MM.1S (cell line): Measurements from ENCODE around the gene MARK3.

ENCODE experiments used
- DNase-seq: peaks from one replicate; pipeline ENCODE4 v3.0.0-alpha.2; 2015
- H2AFZ ChIP-seq: fragments of 300-600 bp; sonication (generic); 2 replicates; pipeline ENCODE4 v1.6.0; 2016; ENCODE audit warnings: antibody characterized with exemption, low read length
- H3F3A ChIP-seq: fragments of 300-600 bp; sonication (generic); 2 replicates; pipeline ENCODE4 v1.6.1; 2016; ENCODE audit warnings: mild to moderate bottlenecking, antibody characterized with exemption, low read length, moderate library complexity, mixed read lengths; ENCODE audit not compliant: insufficient read depth
- H3K27ac ChIP-seq: fragments of 300-600 bp; sonication (generic); 2 replicates; pipeline ENCODE4 v1.5.1; 2016; ENCODE audit warnings: mild to moderate bottlenecking, low read length
- H3K27me3 ChIP-seq: fragments of 300-600 bp; sonication (generic); replicated peaks from 2 replicates; pipeline ENCODE4 v1.6.0; 2016; ENCODE audit warnings: low read length; ENCODE audit not compliant: insufficient read depth
- H3K36me3 ChIP-seq: fragments of 300-600 bp; sonication (generic); replicated peaks from 2 replicates; pipeline ENCODE4 v1.6.1; 2016; ENCODE audit warnings: mild to moderate bottlenecking, low read length, mixed read lengths; ENCODE audit not compliant: insufficient read depth
- H3K4me1 ChIP-seq: fragments of 300-600 bp; sonication (generic); 2 replicates; pipeline ENCODE4 v1.6.1; 2016; ENCODE audit warnings: low read length, mixed read lengths
- H3K4me2 ChIP-seq: fragments of 300-600 bp; sonication (generic); 2 replicates; pipeline ENCODE4 v1.6.0; 2016; ENCODE audit warnings: low read depth, low read length
- H3K4me3 ChIP-seq: fragments of 300-600 bp; sonication (generic); 2 replicates; pipeline ENCODE4 v1.5.1; 2016; ENCODE audit warnings: low read length, mixed read lengths
- H3K79me2 ChIP-seq: fragments of 300-600 bp; sonication (generic); 2 replicates; pipeline ENCODE4 v1.6.1; 2016; ENCODE audit warnings: mixed run types, low read length, mixed read lengths
- H3K9ac ChIP-seq: fragments of 300-600 bp; sonication (generic); 2 replicates; pipeline ENCODE4 v1.6.1; 2016; ENCODE audit warnings: low read length, mixed read lengths
- H3K9me2 ChIP-seq: fragments of 300-600 bp; sonication (generic); replicated peaks from 2 replicates; pipeline ENCODE4 v1.6.1; 2016; ENCODE audit warnings: mild to moderate bottlenecking, low read length, mixed read lengths; ENCODE audit not compliant: insufficient read depth
- H3K9me3 ChIP-seq: fragments of 300-600 bp; sonication (generic); replicated peaks from 2 replicates; pipeline ENCODE4 v1.6.1; 2016; ENCODE audit warnings: mild to moderate bottlenecking, low read length, mixed read lengths; ENCODE audit not compliant: insufficient read depth
- H4K20me1 ChIP-seq: fragments of 300-600 bp; sonication (generic); 2 replicates; pipeline ENCODE4 v1.6.1; 2016; ENCODE audit warnings: mild to moderate bottlenecking, low read length, moderate library complexity, mixed read lengths; ENCODE audit not compliant: insufficient read depth
- CTCF ChIP-seq: fragments of 300-600 bp; sonication (generic); IDR thresholded peaks from 2 replicates; pipeline ENCODE4 v1.5.1; 2016; ENCODE audit warnings: antibody characterized with exemption, low read length, mixed read lengths
- EZH2 ChIP-seq: fragments of 300-600 bp; sonication (generic); optimal IDR thresholded peaks from 2 replicates; pipeline ENCODE3; 2017; ENCODE audit warnings: low read depth, mild to moderate bottlenecking, antibody characterized with exemption, low read length, mixed read lengths
- EZH2phosphoT487 ChIP-seq: fragments of 300-600 bp; sonication (generic); IDR thresholded peaks from 2 replicates; pipeline ENCODE4 v1.6.1; 2018; ENCODE audit warnings: antibody characterized with exemption, low read length

MARK3 gene

DNA sequence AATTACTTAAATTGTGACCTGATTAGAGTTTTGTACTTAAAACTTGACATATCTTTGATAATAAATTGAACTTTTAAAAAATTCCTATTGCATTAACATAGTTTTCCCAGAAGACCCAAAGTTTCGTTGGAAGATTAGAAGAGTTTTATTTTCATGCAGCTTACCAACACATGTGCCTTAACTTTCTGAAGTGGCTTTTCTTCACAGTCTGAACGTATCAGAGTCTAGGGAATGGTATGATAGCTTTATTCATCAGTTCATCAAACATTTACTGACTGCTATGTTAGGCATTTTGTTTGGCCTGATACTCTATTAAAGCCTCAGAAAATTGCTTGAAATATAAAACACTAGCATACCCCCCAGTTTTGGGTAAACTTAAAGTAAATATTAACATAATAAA is 65.2 kb downstream of the MARK3 start:
- Histone ChIP-seq H2AFZ (no peak overlapping the region), H3K4me2 (no peak overlapping the region), H3K9me2 (no peaks in the 10 kb centered on the region), H3K27me3 (no peaks in the 10 kb centered on the region), H3K4me1 (no peaks in the 10 kb centered on the region), H3K4me3 (no peak overlapping the region), H3K9me3 (no peaks in the 10 kb centered on the region), H3K36me3 (no peaks in the 10 kb centered on the region), H3K79me2 (peaks cover 24% of the 10 kb centered on the region), H3F3A (no peaks in the 10 kb centered on the region), H3K27ac (no peak overlapping the region), H4K20me1 (no peaks in the 10 kb centered on the region), H3K9ac (no peak overlapping the region)
- TF ChIP-seq CTCF (no peak), EZH2phosphoT487 (no peak), EZH2 (no peak)
- DNase-seq, result no peak

DNA sequence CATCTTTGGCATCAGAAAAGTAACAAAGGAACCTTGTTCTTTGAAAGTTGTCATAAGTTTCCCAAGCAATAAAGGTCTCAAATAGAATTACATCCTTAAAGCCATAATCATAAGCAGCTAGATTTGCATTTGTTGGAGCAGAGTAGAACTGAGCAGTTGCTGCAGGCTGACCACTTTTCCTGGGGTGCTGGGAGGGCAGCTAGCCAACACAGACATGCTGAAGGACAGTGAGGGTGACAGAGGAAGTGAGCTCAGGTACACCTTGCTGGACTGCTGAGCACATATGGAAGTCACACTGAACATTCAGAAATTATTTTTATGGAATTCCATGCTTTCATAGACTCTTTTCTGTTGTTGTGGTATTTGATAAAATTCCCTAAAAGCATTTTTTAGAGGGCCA is 66.2 kb downstream of the MARK3 start:
- H3K79me2 ChIP-seq, result peaks cover 17% of the 10 kb centered on the region

DNA sequence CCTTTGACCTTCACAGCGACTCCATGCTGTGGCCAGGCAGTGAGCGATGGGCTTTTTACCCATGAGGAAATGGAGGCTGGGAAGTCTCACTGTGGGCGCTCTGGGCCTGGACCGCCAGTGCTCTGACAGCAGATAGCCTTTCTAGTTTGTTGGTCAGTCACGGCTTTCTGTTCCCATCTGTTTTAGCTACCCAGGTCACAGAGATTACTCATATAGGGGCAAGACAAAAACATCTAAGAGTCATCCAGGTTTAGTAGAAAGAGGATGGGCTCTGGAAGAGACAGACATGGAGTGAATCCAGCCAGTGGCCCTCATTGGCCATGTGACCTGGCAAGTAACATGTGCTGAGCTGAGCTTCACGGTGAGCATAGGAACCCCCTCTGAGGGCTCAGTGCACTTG is 68.6 kb downstream of the MARK3 start:
- no peaks in the 10 kb centered on the region for H3K9me2 ChIP-seq
- no peaks in the 10 kb centered on the region for H3K36me3 ChIP-seq
- no peaks in the 10 kb centered on the region for H4K20me1 ChIP-seq

More for the DNA sequence above, 66.2 kb downstream of the MARK3 start:
- no peaks in the 10 kb centered on the region for H4K20me1 ChIP-seq
- no peaks in the 10 kb centered on the region for H3K9me2 ChIP-seq
- H3K4me2 ChIP-seq, result no peak overlapping the region
- no peak overlapping the region for H3K27ac ChIP-seq
- no peak overlapping the region for H3K4me3 ChIP-seq
- H3F3A ChIP-seq, result no peaks in the 10 kb centered on the region
- H3K36me3 ChIP-seq, result no peaks in the 10 kb centered on the region
- H3K9ac ChIP-seq, result no peak overlapping the region
- TF ChIP-seq CTCF (no peak), EZH2phosphoT487 (no peak), EZH2 (no peak)
- no peak for DNase-seq
- no peaks in the 10 kb centered on the region for H3K27me3 ChIP-seq
- no peaks in the 10 kb centered on the region for H3K4me1 ChIP-seq
- H2AFZ ChIP-seq, result no peak overlapping the region
- no peaks in the 10 kb centered on the region for H3K9me3 ChIP-seq

More for the DNA sequence above, 68.6 kb downstream of the MARK3 start:
- no peak overlapping the region for H3K27ac ChIP-seq
- no peak overlapping the region for H3K4me2 ChIP-seq
- H2AFZ ChIP-seq, result no peak overlapping the region
- H3K79me2 ChIP-seq, result peaks cover 8% of the 10 kb centered on the region
- TF ChIP-seq CTCF (no peak), EZH2 (no peak), EZH2phosphoT487 (no peak)
- no peaks in the 10 kb centered on the region for H3K9me3 ChIP-seq
- H3K4me1 ChIP-seq, result no peaks in the 10 kb centered on the region
- no peak for DNase-seq
- H3K9ac ChIP-seq, result no peak overlapping the region
- no peaks in the 10 kb centered on the region for H3K27me3 ChIP-seq
- H3K4me3 ChIP-seq, result no peak overlapping the region
- no peaks in the 10 kb centered on the region for H3F3A ChIP-seq
